Measurements from ENCODE around the gene HSPB9. TPM values are rescaled to one million over a fixed set of nuclear protein-coding genes. Genes with fewer than 3 reads are reported as not detected.

HSPB9 gene
- total RNA-seq, 4 donors from 2014 or later: not detected

DNA sequence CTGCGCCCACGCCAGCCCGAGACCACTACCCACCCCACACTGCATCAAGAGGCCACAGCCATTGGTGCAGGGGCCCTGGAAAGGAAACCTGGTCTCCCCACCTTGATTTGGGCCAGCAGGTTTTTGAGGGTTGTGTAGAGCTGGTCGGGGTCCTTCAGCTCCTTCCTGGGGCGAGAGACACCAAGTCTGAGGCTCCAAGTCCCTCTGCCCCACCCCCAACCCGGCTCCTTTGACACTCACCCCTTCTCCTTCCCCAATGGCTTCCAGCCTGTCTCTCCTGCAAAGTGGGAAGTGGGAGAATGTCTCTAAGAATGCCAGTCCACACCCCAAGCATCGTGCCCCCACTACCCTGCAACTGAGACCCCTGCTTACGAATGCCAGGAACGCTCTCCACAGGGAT is 8.5 kb upstream of the HSPB9 start:
- H3K36me3 ChIP-seq: peaks cover 0 to 56% of the 10 kb centered on the region in 2 donors
- WGBS, 2 donors (ENCODE audit: low coverage in 1 of 2): 80% methylated on average over 1 of the region's 9 CpGs; no CpG with 5 or more reads in 1 of the 2 donors
- no peak overlapping the region for H3K4me3 ChIP-seq
- peak overlapping the region in 2 of 4 donors; percentile 91 to 93 for H3K27ac ChIP-seq
- H3K27me3 ChIP-seq: no peaks in the 10 kb centered on the region
- peaks cover 0 to 47% (median 15%) of the 10 kb centered on the region in 3 donors for H3K4me1 ChIP-seq
- ATAC-seq: no peak
- no peaks in the 10 kb centered on the region for H3K9me3 ChIP-seq
- no peak for TF ChIP-seq POLR2A (IDR thresholded peaks at IDR 0.05)
- no peak for TF ChIP-seq EP300 (IDR thresholded peaks at IDR 0.05)
- TF ChIP-seq, protein P1, sequence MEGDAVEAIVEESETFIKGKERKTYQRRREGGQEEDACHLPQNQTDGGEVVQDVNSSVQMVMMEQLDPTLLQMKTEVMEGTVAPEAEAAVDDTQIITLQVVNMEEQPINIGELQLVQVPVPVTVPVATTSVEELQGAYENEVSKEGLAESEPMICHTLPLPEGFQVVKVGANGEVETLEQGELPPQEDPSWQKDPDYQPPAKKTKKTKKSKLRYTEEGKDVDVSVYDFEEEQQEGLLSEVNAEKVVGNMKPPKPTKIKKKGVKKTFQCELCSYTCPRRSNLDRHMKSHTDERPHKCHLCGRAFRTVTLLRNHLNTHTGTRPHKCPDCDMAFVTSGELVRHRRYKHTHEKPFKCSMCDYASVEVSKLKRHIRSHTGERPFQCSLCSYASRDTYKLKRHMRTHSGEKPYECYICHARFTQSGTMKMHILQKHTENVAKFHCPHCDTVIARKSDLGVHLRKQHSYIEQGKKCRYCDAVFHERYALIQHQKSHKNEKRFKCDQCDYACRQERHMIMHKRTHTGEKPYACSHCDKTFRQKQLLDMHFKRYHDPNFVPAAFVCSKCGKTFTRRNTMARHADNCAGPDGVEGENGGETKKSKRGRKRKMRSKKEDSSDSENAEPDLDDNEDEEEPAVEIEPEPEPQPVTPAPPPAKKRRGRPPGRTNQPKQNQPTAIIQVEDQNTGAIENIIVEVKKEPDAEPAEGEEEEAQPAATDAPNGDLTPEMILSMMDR (IDR thresholded peaks at IDR 0.05): no peak
- TF ChIP-seq POLR2AphosphoS5 (IDR thresholded peaks at IDR 0.05): no peak

GRCh38 chr17:42116705-42117396 is 5.8 kb upstream of the HSPB9 start:
- WGBS, 2 donors (ENCODE audit: low coverage in 1 of 2): 0 to 35% methylated on average over 7 to 10 of the region's 18 CpGs
- Histone ChIP-seq H3K36me3 (peaks cover 0 to 53% of the 10 kb centered on the region in 2 donors), H3K4me1 (peaks cover 0 to 57% (median 17%) of the 10 kb centered on the region in 3 donors), H3K27ac (no peak overlapping the region), H3K9me3 (no peaks in the 10 kb centered on the region), H3K4me3 (no peak overlapping the region), H3K27me3 (no peaks in the 10 kb centered on the region)
- TF ChIP-seq POLR2A (IDR thresholded peaks at IDR 0.05): no peak
- TF ChIP-seq, protein P1 (IDR thresholded peaks at IDR 0.05): peak in 3 of 4 experiments; percentile 86 to 88 (median 87)
- peak; percentile 22 for ATAC-seq

DNA sequence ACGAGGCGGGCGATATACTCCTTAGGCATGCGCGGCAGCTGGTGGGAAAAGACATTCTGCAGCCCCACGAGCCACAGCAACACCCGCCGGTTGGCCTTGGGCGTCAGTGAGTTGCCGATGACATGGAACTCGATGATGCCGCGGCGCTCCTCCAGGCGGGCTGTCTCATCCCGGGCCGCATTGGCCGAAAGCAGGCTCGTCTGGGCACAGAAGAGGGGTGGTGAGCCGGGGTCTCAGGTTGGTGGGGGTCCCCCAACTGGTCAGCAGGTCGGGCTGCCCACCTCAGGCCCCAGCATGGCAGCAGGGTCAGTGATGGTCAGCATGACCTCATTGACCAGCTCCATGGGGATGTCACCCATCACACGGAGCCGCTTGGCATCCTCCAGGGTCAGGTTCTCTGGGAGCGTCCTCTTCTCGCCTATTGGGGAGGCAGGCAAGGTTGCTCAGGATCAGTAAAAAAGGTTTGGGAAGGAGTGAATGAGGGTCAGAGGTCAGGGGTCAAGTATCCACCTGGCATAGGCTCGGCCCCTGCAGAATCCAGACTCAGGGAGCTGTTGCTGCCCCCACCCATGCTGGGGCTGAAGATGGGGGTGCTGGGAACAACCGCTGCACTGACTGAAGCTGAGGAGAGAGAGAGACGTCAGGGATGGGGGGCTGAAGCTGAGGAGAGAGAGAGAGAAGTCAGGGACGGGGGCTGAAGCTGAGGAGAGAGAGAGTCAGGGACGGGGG is 5.0 kb upstream of the HSPB9 start:
- WGBS, 2 donors (ENCODE audit: low coverage in 1 of 2): 47 to 79% methylated on average over 2 to 10 of the region's 30 CpGs
- Histone ChIP-seq H3K4me3 (no peak overlapping the region), H3K36me3 (peaks cover 0 to 53% of the 10 kb centered on the region in 2 donors), H3K27ac (no peak overlapping the region), H3K27me3 (no peaks in the 10 kb centered on the region), H3K4me1 (peaks cover 0 to 62% (median 17%) of the 10 kb centered on the region in 3 donors), H3K9me3 (no peaks in the 10 kb centered on the region)
- TF ChIP-seq POLR2AphosphoS5 (IDR thresholded peaks at IDR 0.05): no peak
- TF ChIP-seq, protein P1 (IDR thresholded peaks at IDR 0.05): no peak
- ATAC-seq: no peak

DNA sequence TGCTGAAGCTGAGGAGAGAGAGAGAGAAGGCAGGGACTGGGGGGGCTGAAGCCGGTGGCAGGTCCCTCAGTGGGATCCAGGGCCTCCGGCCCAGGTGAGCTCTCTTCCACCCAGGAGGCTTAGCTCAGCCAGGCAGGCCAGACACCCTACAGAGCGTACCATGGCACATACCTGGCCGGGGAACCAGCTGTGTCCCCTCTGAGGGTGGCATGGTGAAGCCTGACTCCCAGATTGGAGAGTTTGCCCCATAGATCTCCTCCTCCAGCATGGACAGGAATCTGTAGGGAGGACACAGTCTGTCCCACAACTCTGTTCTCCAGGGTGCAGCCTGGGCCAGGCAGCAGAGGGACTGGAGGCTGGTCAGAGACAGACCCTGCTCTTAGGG is 4.5 kb upstream of the HSPB9 start:
- Histone ChIP-seq H3K4me1 (peaks cover 0 to 62% (median 12%) of the 10 kb centered on the region in 3 donors), H3K27ac (no peak overlapping the region), H3K4me3 (no peak overlapping the region), H3K36me3 (peaks cover 0 to 53% of the 10 kb centered on the region in 2 donors), H3K27me3 (no peaks in the 10 kb centered on the region), H3K9me3 (no peaks in the 10 kb centered on the region)
- whole genome bisulfite sequencing, 2 donors (ENCODE audit: low coverage in 1 of 2): 100% methylated on average over 2 of the region's 4 CpGs; no CpG with 5 or more reads in 1 of the 2 donors
- no peak for ATAC-seq
- TF ChIP-seq POLR2A (IDR thresholded peaks at IDR 0.05): no peak
- no peak for TF ChIP-seq POLR2AphosphoS5 (IDR thresholded peaks at IDR 0.05)
- TF ChIP-seq EP300 (IDR thresholded peaks at IDR 0.05): no peak
- TF ChIP-seq, protein P1 (IDR thresholded peaks at IDR 0.05): no peak
